Gastrocnemius medialis (tissue), 4 donors: ENCODE results near the gene ACTA2. TPM values are rescaled to one million over a fixed set of nuclear protein-coding genes. Genes with fewer than 3 reads are reported as not detected.

Experiments
- ATAC-seq, 2 donors: fragments of 150-250 bp; one replicate each; pipeline ENCODE4 v1.9.1; 2016
- DNase-seq, 2 donors: peaks; one replicate each; pipeline ENCODE4 v3.0.0-alpha.2; 2019
- H3K27ac ChIP-seq, 4 donors: fragments of 200-600 bp; sonication (generic); 1 replicate in 1 of 4; 2 replicates in 3 of 4; pipeline ENCODE4 v1.5.1; 2016 to 2018; ENCODE audit warnings: mild to moderate bottlenecking in 2 of 4, moderate library complexity in 1 of 4
- H3K27me3 ChIP-seq, 3 donors: fragments of 200-600 bp; sonication (generic) in 2 of 3; 1 replicate in 1 of 3; 2 replicates in 2 of 3; pipeline versions ENCODE4 v1.5.1 to v1.6.0; 2016 to 2019; ENCODE audit warnings: mild to moderate bottlenecking in 1 of 3, moderate library complexity in 1 of 3
- H3K36me3 ChIP-seq, 2 donors: fragments of 200-600 bp; sonication (generic) in 1 of 2; one replicate each; pipeline ENCODE4 v1.5.1; 2017 to 2018
- H3K4me1 ChIP-seq, 2 donors: fragments of 200-600 bp; sonication (generic) in 1 of 2; one replicate each; pipeline ENCODE4 v1.5.1; 2016 to 2017; ENCODE audit warnings: mild to moderate bottlenecking in 2 of 2
- H3K4me3 ChIP-seq, 4 donors: fragments of 200-600 bp; sonication (generic) in 3 of 4; 1 replicate in 1 of 4; 2 replicates in 3 of 4; pipeline ENCODE4 v1.5.1; 2016 to 2019; ENCODE audit warnings: mild to moderate bottlenecking in 2 of 4
- H3K9me3 ChIP-seq, 3 donors: fragments of 200-600 bp; sonication (generic) in 2 of 3; 1 replicate in 1 of 3; 2 replicates in 2 of 3; pipeline ENCODE4 v1.5.1; 2016 to 2019
- POLR2A ChIP-seq, 2 donors: fragments of 450-650 bp; IDR thresholded peaks; one replicate each; pipeline ENCODE4 v1.6.1; 2017; ENCODE audit warnings: antibody characterized with exemption in 2 of 2, mild to moderate bottlenecking in 2 of 2, moderate library complexity in 2 of 2
- in situ Hi-C, 4 donors: fragments of 200-750 bp; cut with MboI; loops; one replicate each; pipeline versions ENCODE4 v1.15.0 to v1.8.0; 2017; ENCODE audit warnings: low sequenced_read_pairs in 4 of 4
- intact Hi-C: fragments of 100-400 bp; cut with DNase I; formaldehyde crosslinking; loops from one replicate; pipeline ENCODE4 v1.15.1; 2023; ENCODE audit warnings: low total_unique reads
- total RNA-seq, 4 donors: library from RNA; depleted of rRNA; stranded (reverse); fragments of >200 nt; gene quantifications; one replicate each; pipeline versions ENCODE4 v1.1.0 to v1.2.3, GENCODE V29; 2016
- TF ChIP-seq, protein P1 (sequence below), 5 experiments: fragments of 450-650 bp in 3 of 5; fragments of 200-600 bp in 2 of 5; sonication (generic) in 2 of 5; IDR thresholded peaks in 4 of 5; conservative IDR thresholded peaks in 1 of 5; 1 replicate in 4 of 5; 2 replicates in 1 of 5; pipeline ENCODE4 v1.5.1; 2016 to 2019; ENCODE audit warnings: antibody characterized with exemption in 5 of 5, mild to moderate bottlenecking in 3 of 5, moderate library complexity in 3 of 5

The ACTA2 gene
- total RNA-seq, result 100 to 1,000 TPM in 1 of 4 donors, 10 to 100 TPM in 3; 23.4 to 119 (median 74.2) TPM

DNA sequence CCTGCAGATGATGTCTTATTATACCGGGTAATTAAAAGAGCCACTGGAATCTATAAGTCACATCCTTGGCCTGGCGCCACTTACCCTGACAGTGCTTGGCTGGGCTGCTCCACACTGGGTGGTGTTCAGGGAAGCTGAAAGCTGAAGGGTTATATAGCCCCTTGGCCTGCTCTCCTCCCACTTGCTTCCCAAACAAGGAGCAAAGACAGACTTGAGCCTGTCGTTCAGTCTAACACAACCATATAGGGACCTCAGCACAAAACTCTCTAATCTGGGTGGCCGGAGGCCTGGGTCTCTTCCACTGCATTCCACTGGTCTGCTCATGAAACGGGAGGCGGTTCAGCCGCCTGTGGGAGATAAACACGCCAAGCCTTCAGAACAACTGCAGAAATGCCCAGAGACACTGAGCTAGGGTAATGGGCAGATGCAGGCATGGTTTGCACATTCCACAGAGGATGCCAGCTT, at the start of gene ACTA2:
ACTA2 (minus strand) TSS at position 127 of the 465 bp plus-strand sequence. CDS start 3,843 bp downstream, outside the sequence.
- in situ Hi-C loops, result no loop called here
- H3K9me3 ChIP-seq, result no peaks in the 10 kb centered on the region
- no peaks in the 10 kb centered on the region for H3K27me3 ChIP-seq
- H3K27ac ChIP-seq, result peak within 1 kb of the TSS; percentile 67 to 79 (median 70)
- peak within 1 kb of the TSS in 3 of 4 donors; percentile 26 to 40 (median 32) for H3K4me3 ChIP-seq
- DNase-seq (no peak), ATAC-seq (no peak)
- intact Hi-C loops, result no loop called here
- H3K36me3 ChIP-seq, result no peaks in the 10 kb centered on the region
- peak in 1 of 2 donors; percentile 23 for TF ChIP-seq POLR2A (IDR thresholded peaks at IDR 0.05)
- TF ChIP-seq, protein P1, sequence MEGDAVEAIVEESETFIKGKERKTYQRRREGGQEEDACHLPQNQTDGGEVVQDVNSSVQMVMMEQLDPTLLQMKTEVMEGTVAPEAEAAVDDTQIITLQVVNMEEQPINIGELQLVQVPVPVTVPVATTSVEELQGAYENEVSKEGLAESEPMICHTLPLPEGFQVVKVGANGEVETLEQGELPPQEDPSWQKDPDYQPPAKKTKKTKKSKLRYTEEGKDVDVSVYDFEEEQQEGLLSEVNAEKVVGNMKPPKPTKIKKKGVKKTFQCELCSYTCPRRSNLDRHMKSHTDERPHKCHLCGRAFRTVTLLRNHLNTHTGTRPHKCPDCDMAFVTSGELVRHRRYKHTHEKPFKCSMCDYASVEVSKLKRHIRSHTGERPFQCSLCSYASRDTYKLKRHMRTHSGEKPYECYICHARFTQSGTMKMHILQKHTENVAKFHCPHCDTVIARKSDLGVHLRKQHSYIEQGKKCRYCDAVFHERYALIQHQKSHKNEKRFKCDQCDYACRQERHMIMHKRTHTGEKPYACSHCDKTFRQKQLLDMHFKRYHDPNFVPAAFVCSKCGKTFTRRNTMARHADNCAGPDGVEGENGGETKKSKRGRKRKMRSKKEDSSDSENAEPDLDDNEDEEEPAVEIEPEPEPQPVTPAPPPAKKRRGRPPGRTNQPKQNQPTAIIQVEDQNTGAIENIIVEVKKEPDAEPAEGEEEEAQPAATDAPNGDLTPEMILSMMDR (IDR thresholded peaks at IDR 0.05 in 4 of 5, conservative IDR thresholded peaks at IDR 0.05 in 1 of 5), result no peak
- H3K4me1 ChIP-seq, result peaks cover 0 to 8% of the 10 kb centered on the region in 2 donors

DNA sequence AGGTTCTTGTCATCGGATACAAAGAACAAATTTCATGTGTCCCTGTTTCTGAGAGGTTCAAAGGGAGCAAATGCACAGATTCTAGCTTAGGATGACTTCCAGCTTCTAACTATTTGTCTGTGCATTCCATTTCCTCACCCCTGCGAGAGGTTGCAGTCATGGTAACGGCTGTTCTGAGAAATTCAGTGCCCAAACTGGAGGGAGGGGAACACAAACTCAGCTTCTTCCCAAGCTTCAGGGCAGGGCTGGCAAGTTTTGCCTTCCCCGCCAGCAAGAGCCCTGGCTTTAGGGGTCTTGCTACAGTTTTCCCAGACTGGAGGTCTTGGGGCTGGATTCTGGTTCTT, 49.1 kb upstream of the ACTA2 start:
- DNase-seq (no peak), ATAC-seq (no peak)
- peaks cover 0 to 5% (median 4%) of the 10 kb centered on the region in 3 donors for H3K27me3 ChIP-seq
- H3K4me3 ChIP-seq, result no peak overlapping the region
- no peaks in the 10 kb centered on the region for H3K36me3 ChIP-seq
- H3K27ac ChIP-seq, result peak overlapping the region in 2 of 4 donors; percentile 51 to 54
- intact Hi-C loops (no loop called here), in situ Hi-C loops (loop anchor here in 1 of 4 donors (25.0 kb wide), 1 partner anchor 561 kb away; no protein-coding TSS in a partner anchor)
- H3K4me1 ChIP-seq, result no peaks in the 10 kb centered on the region
- H3K9me3 ChIP-seq, result no peaks in the 10 kb centered on the region
- TF ChIP-seq POLR2A (IDR thresholded peaks at IDR 0.05), result no peak
- TF ChIP-seq, protein P1 (IDR thresholded peaks at IDR 0.05 in 4 of 5, conservative IDR thresholded peaks at IDR 0.05 in 1 of 5), result no peak

DNA sequence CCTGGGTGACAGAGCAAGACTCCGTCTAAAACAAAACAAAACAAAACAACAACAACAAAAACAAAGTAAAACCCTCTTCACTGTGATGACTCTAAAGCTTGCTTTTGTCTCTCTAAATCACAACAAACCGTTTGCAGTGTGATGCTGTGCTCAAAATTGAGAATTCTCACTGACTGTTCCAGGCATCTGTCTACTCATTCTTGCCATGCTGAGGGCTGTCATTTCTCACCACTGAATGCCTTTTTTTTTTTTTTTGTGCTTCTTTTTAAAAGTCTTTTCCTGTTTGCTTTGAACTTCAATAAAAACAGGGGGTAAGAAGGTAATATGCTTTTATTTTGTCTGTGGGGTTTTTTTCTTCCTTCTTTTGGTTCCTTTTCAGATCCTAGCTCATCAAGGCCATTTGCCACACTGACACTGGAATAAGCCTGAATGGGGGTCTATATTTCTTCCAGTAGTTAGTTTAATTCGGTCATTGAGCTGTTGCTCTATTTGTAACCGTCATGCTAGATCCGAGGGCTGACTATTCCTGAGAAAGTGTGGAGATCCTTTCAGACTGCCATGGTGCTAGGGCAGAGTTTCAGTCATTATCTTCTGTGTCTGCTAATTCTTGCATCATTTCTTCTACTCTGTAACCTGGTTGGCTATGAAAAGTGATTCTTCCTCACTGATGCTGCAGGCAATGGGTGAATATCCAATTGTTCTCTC, 48.6 kb upstream of the ACTA2 start:
- Histone ChIP-seq H3K9me3 (no peaks in the 10 kb centered on the region), H3K27me3 (peaks cover 0 to 5% (median 4%) of the 10 kb centered on the region in 3 donors), H3K36me3 (no peaks in the 10 kb centered on the region), H3K27ac (peak overlapping the region; percentile 14 to 54 (median 46)), H3K4me3 (peak overlapping the region in 2 of 4 donors; percentile 23 to 26), H3K4me1 (no peaks in the 10 kb centered on the region)
- intact Hi-C loops, result no loop called here
- in situ Hi-C loops, result loop anchor here in 1 of 4 donors (25.0 kb wide), 1 partner anchor 561 kb away; no protein-coding TSS in a partner anchor
- TF ChIP-seq, protein P1 (IDR thresholded peaks at IDR 0.05 in 4 of 5, conservative IDR thresholded peaks at IDR 0.05 in 1 of 5), result no peak
- TF ChIP-seq POLR2A (IDR thresholded peaks at IDR 0.05), result no peak
- ATAC-seq (peak in 1 of 2 donors; percentile 44), DNase-seq (no peak)

DNA sequence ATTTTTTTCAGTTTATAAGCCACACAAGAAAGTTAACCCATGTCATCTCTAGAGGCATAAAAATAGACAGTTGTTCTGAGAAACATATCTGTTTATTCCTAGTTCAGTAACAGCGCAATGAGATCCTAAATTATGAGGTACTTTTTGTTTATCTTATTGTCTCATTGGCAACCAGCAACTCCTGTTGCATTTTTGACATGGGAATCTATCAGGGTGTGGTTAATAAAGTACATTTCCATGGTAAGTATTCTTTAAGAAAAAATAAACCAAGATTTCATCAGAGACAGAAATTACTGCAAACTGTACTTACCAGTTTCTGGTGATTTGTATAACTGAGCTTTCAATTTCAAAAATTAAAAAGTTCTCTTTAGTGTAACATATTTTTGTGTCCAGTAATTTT, 47.1 kb upstream of the ACTA2 start:
- intact Hi-C loops, result no loop called here
- no peak for DNase-seq
- in situ Hi-C loops, result loop anchor here in 1 of 4 donors (25.0 kb wide), 1 partner anchor 563 kb away; no protein-coding TSS in a partner anchor
- peak overlapping the region in 3 of 4 donors; percentile 3 to 23 (median 19) for H3K4me3 ChIP-seq
- H3K27ac ChIP-seq, result peak overlapping the region; percentile 41 to 59 (median 53)
- TF ChIP-seq, protein P1 (IDR thresholded peaks at IDR 0.05 in 4 of 5, conservative IDR thresholded peaks at IDR 0.05 in 1 of 5), result no peak
- no peak for TF ChIP-seq POLR2A (IDR thresholded peaks at IDR 0.05)
- no peaks in the 10 kb centered on the region for H3K36me3 ChIP-seq
- H3K4me1 ChIP-seq, result no peaks in the 10 kb centered on the region
- H3K9me3 ChIP-seq, result no peaks in the 10 kb centered on the region
- peaks cover 0 to 5% (median 4%) of the 10 kb centered on the region in 3 donors for H3K27me3 ChIP-seq
- ATAC-seq, result no peak
